Mesenchymal stem cell (in vitro differentiated cells and primary cell): ENCODE results near the gene PLEKHG4B.

Experiments used
- DNase-seq: peaks from one replicate; pipeline ENCODE4 v3.0.0-alpha.2; 2013
- H2AFZ ChIP-seq: one replicate; pipeline ENCODE4 v1.6.1; 2013; ENCODE audit warnings: low read depth, mild to moderate bottlenecking, control low read depth, inconsistent platforms, low read length, moderate library complexity
- H2AK5ac ChIP-seq: 2 replicates; pipeline ENCODE4 v1.6.1; 2013; ENCODE audit warnings: low read length, moderate library complexity, mild to moderate bottlenecking, inconsistent platforms; ENCODE audit not compliant: severe bottlenecking
- H2BK120ac ChIP-seq: one replicate; pipeline ENCODE4 v1.6.1; 2013; ENCODE audit warnings: low read depth, mild to moderate bottlenecking, inconsistent platforms, low read length, moderate library complexity
- H2BK12ac ChIP-seq, 2 experiments: one replicate each; pipeline ENCODE4 v1.6.1; 2013; ENCODE audit warnings: inconsistent platforms in 2 of 2, low read length in 2 of 2, mild to moderate bottlenecking in 2 of 2, moderate library complexity in 2 of 2, control low read depth in 1 of 2
- H2BK15ac ChIP-seq: one replicate; pipeline ENCODE4 v1.6.1; 2013; ENCODE audit warnings: mild to moderate bottlenecking, low read depth, inconsistent platforms; ENCODE audit not compliant: poor library complexity, severe bottlenecking
- H2BK5ac ChIP-seq: 2 replicates; pipeline ENCODE4 v1.6.1; 2013; ENCODE audit warnings: low read depth, mild to moderate bottlenecking, low read length, control low read depth, inconsistent platforms; ENCODE audit not compliant: poor library complexity, severe bottlenecking
- H3K14ac ChIP-seq, 2 experiments: one replicate each; pipeline ENCODE4 v1.6.1; 2013; ENCODE audit warnings: inconsistent platforms in 2 of 2, low read length in 2 of 2, control low read depth in 1 of 2, mild to moderate bottlenecking in 1 of 2, moderate library complexity in 1 of 2
- H3K18ac ChIP-seq, 2 experiments: one replicate each; pipeline ENCODE4 v1.6.1; 2013; ENCODE audit warnings: inconsistent platforms in 2 of 2, low read length in 2 of 2, control low read depth in 1 of 2, low read depth in 1 of 2, mild to moderate bottlenecking in 1 of 2
- H3K23ac ChIP-seq, 2 experiments: one replicate each; pipeline ENCODE4 v1.6.1; 2013; ENCODE audit warnings: inconsistent platforms in 2 of 2, low read length in 2 of 2, mild to moderate bottlenecking in 2 of 2, moderate library complexity in 2 of 2, control low read depth in 1 of 2
- H3K27ac ChIP-seq: 2 replicates; pipeline ENCODE4 v1.5.1; 2013; ENCODE audit warnings: mild to moderate bottlenecking, moderate library complexity, low read length, control low read depth, inconsistent platforms; ENCODE audit not compliant: poor library complexity, severe bottlenecking
- H3K27me3 ChIP-seq, 2 experiments: 2 replicates each; pipeline versions ENCODE4 v1.6.1 to v1.7.0; 2013; ENCODE audit warnings: low read length in 2 of 2, mild to moderate bottlenecking in 2 of 2, moderate library complexity in 2 of 2, control low read depth in 1 of 2, inconsistent platforms in 1 of 2; ENCODE audit not compliant: control insufficient read depth in 1 of 2, insufficient read depth in 1 of 2
- H3K36me3 ChIP-seq, 2 experiments: 2 replicates each; pipeline versions ENCODE4 v1.6.1 to v1.7.0; 2013; ENCODE audit warnings: low read length in 2 of 2, control low read depth in 1 of 2, inconsistent platforms in 1 of 2, low read depth in 1 of 2, mild to moderate bottlenecking in 1 of 2; ENCODE audit not compliant: insufficient read depth in 2 of 2, control insufficient read depth in 1 of 2
- H3K4ac ChIP-seq, 2 experiments: one replicate each; pipeline ENCODE4 v1.6.1; 2013; ENCODE audit warnings: inconsistent platforms in 2 of 2, low read length in 2 of 2, mild to moderate bottlenecking in 2 of 2, moderate library complexity in 2 of 2, control low read depth in 1 of 2, low read depth in 1 of 2
- H3K4me1 ChIP-seq: 2 replicates; pipeline ENCODE4 v1.6.1; 2013; ENCODE audit warnings: low read depth, low read length, control low read depth; ENCODE audit not compliant: control insufficient read depth, insufficient read depth
- H3K4me2 ChIP-seq: 2 replicates; pipeline ENCODE4 v1.6.1; 2013; ENCODE audit warnings: low read length, mild to moderate bottlenecking, inconsistent platforms; ENCODE audit not compliant: poor library complexity, severe bottlenecking
- H3K4me3 ChIP-seq, 2 experiments: 2 replicates each; pipeline versions ENCODE4 v1.5.1 to v1.7.0; 2013; ENCODE audit warnings: low read length in 2 of 2, mild to moderate bottlenecking in 2 of 2, control low read depth in 1 of 2, low read depth in 1 of 2; ENCODE audit not compliant: insufficient read depth in 1 of 2
- H3K79me1 ChIP-seq: replicated peaks from 2 replicates; pipeline ENCODE4 v1.6.1; 2013; ENCODE audit warnings: mild to moderate bottlenecking, control low read depth, low read length, inconsistent platforms; ENCODE audit not compliant: poor library complexity, severe bottlenecking
- H3K9ac ChIP-seq: 2 replicates; pipeline ENCODE4 v1.7.0; 2013; ENCODE audit warnings: mild to moderate bottlenecking, low read length, moderate library complexity
- H3K9me3 ChIP-seq: 2 replicates; pipeline ENCODE4 v1.7.0; 2013; ENCODE audit warnings: mild to moderate bottlenecking, low read length; ENCODE audit not compliant: control insufficient read depth
- H4K8ac ChIP-seq: one replicate; pipeline ENCODE4 v1.6.1; 2013; ENCODE audit warnings: inconsistent platforms, mild to moderate bottlenecking, low read length, moderate library complexity
- H4K91ac ChIP-seq: one replicate; pipeline ENCODE4 v1.6.1; 2013; ENCODE audit warnings: mild to moderate bottlenecking, low read length, inconsistent platforms
- WGBS: methylation state at CpG from one replicate; pipeline ENCODE4 v1.1.7; 2013; ENCODE audit warnings: mixed read lengths; 5-methylcytosine and 5-hydroxymethylcytosine counted together

PLEKHG4B gene

GRCh38 chr5:199197-199949, 107.4 kb downstream of the PLEKHG4B start:
- Histone ChIP-seq H4K8ac (no peak overlapping the region), H3K4me3 (no peak overlapping the region), H2AFZ (no peak overlapping the region), H3K14ac (no peak overlapping the region), H3K9me3 (no peaks in the 10 kb centered on the region), H3K4me2 (no peak overlapping the region), H3K36me3 (peaks cover 29 to 56% of the 10 kb centered on the region in 2 experiments), H2BK12ac (no peak overlapping the region), H4K91ac (no peak overlapping the region), H3K23ac (no peak overlapping the region), H3K9ac (no peak overlapping the region), H2BK120ac (no peak overlapping the region), H3K4ac (no peak overlapping the region), H2BK5ac (no peak overlapping the region), H2AK5ac (no peak overlapping the region), H2BK15ac (no peak overlapping the region), H3K18ac (no peak overlapping the region), H3K27me3 (no peaks in the 10 kb centered on the region), H3K79me1 (peaks cover 50% of the 10 kb centered on the region), H3K27ac (no peak overlapping the region), H3K4me1 (peaks cover 1% of the 10 kb centered on the region)
- WGBS = 96% methylated on average over 16 of the region's 16 CpGs
- DNase-seq = no peak

- Histone ChIP-seq H2AK5ac (no peak overlapping the region), H4K91ac (no peak overlapping the region), H2BK12ac (no peak overlapping the region), H2BK5ac (no peak overlapping the region), H3K9me3 (no peaks in the 10 kb centered on the region), H3K9ac (no peak overlapping the region), H4K8ac (no peak overlapping the region), H3K4me1 (peaks cover 1% of the 10 kb centered on the region), H2BK120ac (no peak overlapping the region), H3K18ac (no peak overlapping the region), H2BK15ac (no peak overlapping the region), H3K4me2 (no peak overlapping the region), H2AFZ (no peak overlapping the region), H3K79me1 (peaks cover 53% of the 10 kb centered on the region), H3K4ac (no peak overlapping the region), H3K14ac (no peak overlapping the region), H3K27me3 (no peaks in the 10 kb centered on the region), H3K23ac (no peak overlapping the region), H3K4me3 (no peak overlapping the region), H3K27ac (no peak overlapping the region), H3K36me3 (peaks cover 36 to 53% of the 10 kb centered on the region in 2 experiments)
- 96% methylated on average over 23 of the region's 23 CpGs for WGBS
- DNase-seq = no peak
These were observed 108.1 kb downstream of the PLEKHG4B start for GRCh38 chr5:199950-200645.

GRCh38 chr5:200985-201384, 109.0 kb downstream of the PLEKHG4B start:
- Histone ChIP-seq H3K27me3 (no peaks in the 10 kb centered on the region), H3K18ac (no peak overlapping the region), H3K9me3 (no peaks in the 10 kb centered on the region), H3K4me3 (no peak overlapping the region), H2BK12ac (no peak overlapping the region), H2BK15ac (no peak overlapping the region), H3K4ac (no peak overlapping the region), H3K4me2 (no peak overlapping the region), H3K36me3 (peaks cover 43 to 58% of the 10 kb centered on the region in 2 experiments), H2BK120ac (no peak overlapping the region), H3K23ac (no peak overlapping the region), H3K27ac (no peak overlapping the region), H2BK5ac (no peak overlapping the region), H3K9ac (no peak overlapping the region), H2AK5ac (no peak overlapping the region), H2AFZ (no peak overlapping the region), H3K4me1 (peaks cover 1% of the 10 kb centered on the region), H3K79me1 (peaks cover 54% of the 10 kb centered on the region), H4K8ac (no peak overlapping the region), H4K91ac (no peak overlapping the region), H3K14ac (no peak overlapping the region)
- no peak for DNase-seq
- 90% methylated on average over 4 of the region's 4 CpGs for WGBS

GRCh38 chr5:201672-202071, 109.7 kb downstream of the PLEKHG4B start:
- peaks cover 58% of the 10 kb centered on the region for H3K79me1 ChIP-seq
- no peak overlapping the region for H3K18ac ChIP-seq
- H3K36me3 ChIP-seq = peaks cover 43 to 58% of the 10 kb centered on the region in 2 experiments
- no peak overlapping the region for H2BK12ac ChIP-seq
- peaks cover 4% of the 10 kb centered on the region for H3K4me1 ChIP-seq
- H2BK15ac ChIP-seq = no peak overlapping the region
- no peaks in the 10 kb centered on the region for H3K9me3 ChIP-seq
- H4K8ac ChIP-seq = no peak overlapping the region
- H2BK120ac ChIP-seq = no peak overlapping the region
- 95% methylated on average over 8 of the region's 8 CpGs for WGBS
- H3K14ac ChIP-seq = no peak overlapping the region
- no peak overlapping the region for H2BK5ac ChIP-seq
- H3K4me2 ChIP-seq = no peak overlapping the region
- no peak overlapping the region for H2AK5ac ChIP-seq
- no peak overlapping the region for H4K91ac ChIP-seq
- H3K9ac ChIP-seq = no peak overlapping the region
- no peak overlapping the region for H3K23ac ChIP-seq
- no peaks in the 10 kb centered on the region for H3K27me3 ChIP-seq
- H3K27ac ChIP-seq = no peak overlapping the region
- no peak overlapping the region for H3K4ac ChIP-seq
- DNase-seq = no peak
- H3K4me3 ChIP-seq = no peak overlapping the region
- H2AFZ ChIP-seq = no peak overlapping the region
